Upper lobe of left lung (tissue), 6 donors: Measurements from ENCODE around the gene VRK2. TPM values are rescaled to one million over a fixed set of nuclear protein-coding genes. Genes with fewer than 3 reads are reported as not detected.
"Not testable (repeated sequence)": the region's sequence is repeated elsewhere in the genome, so short reads cannot be mapped to it uniquely, and the experiment has no call there.

Experiments used
- ATAC-seq, 2 donors: fragments of 200-7000 bp; cut with Tn5 transposase; one replicate each; pipeline ENCODE4 v1.9.1; 2022; ENCODE audit warnings: mild to moderate bottlenecking in 2 of 2, moderate library complexity in 2 of 2; ENCODE audit not compliant: low FRiP score in 2 of 2
- DNase-seq, 2 donors: peaks; one replicate each; pipeline ENCODE4 v3.0.0-alpha.2; 2019 to 2020
- H3K27ac ChIP-seq, 4 donors: fragments of 200-600 bp; sonication (generic); one replicate each; pipeline ENCODE4 v1.5.1; 2016 to 2019
- H3K27me3 ChIP-seq, 4 donors: fragments of 200-600 bp; sonication (generic); one replicate each; pipeline ENCODE4 v1.5.1; 2017 to 2019
- H3K36me3 ChIP-seq, 4 donors: fragments of 200-600 bp; sonication (generic); one replicate each; pipeline ENCODE4 v1.5.1; 2016 to 2019
- H3K4me1 ChIP-seq, 4 donors: fragments of 200-600 bp; sonication (generic); one replicate each; pipeline ENCODE4 v1.5.1; 2018 to 2019
- H3K4me3 ChIP-seq, 4 donors: fragments of 200-600 bp; sonication (generic); one replicate each; pipeline ENCODE4 v1.5.1; 2017 to 2019; ENCODE audit warnings: mild to moderate bottlenecking in 2 of 4, moderate library complexity in 1 of 4
- H3K9me3 ChIP-seq, 4 donors: fragments of 200-600 bp; sonication (generic); one replicate each; pipeline ENCODE4 v1.5.1; 2018 to 2019
- EP300 ChIP-seq, 4 donors: sonication (generic); formaldehyde crosslinking; IDR thresholded peaks; one replicate each; pipeline ENCODE4 v1.5.1; 2017; ENCODE audit warnings: antibody characterized with exemption in 4 of 4, control low read depth in 2 of 4
- POLR2A ChIP-seq, 4 donors: fragments of 450-650 bp; IDR thresholded peaks; one replicate each; pipeline ENCODE4 v1.5.1; 2016 to 2017; ENCODE audit warnings: antibody characterized with exemption in 4 of 4, mild to moderate bottlenecking in 2 of 4
- POLR2AphosphoS5 ChIP-seq, 2 donors: sonication (generic); formaldehyde crosslinking; IDR thresholded peaks; one replicate each; pipeline ENCODE4 v1.5.1; 2017; ENCODE audit warnings: antibody characterized with exemption in 2 of 2
- WGBS, 2 donors: methylation state at CpG; one replicate each; pipeline ENCODE4 v1.1.5; 2017 to 2018; 5-methylcytosine and 5-hydroxymethylcytosine counted together
- total RNA-seq, 6 donors: library from RNA; depleted of rRNA in 4 of 6; stranded (reverse); fragments of >200 nt in 4 of 6; gene quantifications; one replicate each; pipeline versions ENCODE4 v1.1.0 to v1.2.1, GENCODE V29; 2016 to 2021
- TF ChIP-seq, protein P1 (sequence below), 6 experiments: fragments of 450-650 bp in 4 of 6; fragments of 200-600 bp in 2 of 6; sonication (generic) in 2 of 6; IDR thresholded peaks; one replicate each; pipeline ENCODE4 v1.5.1; 2016 to 2019; ENCODE audit warnings: antibody characterized with exemption in 6 of 6
- donor health status: DM: no; HTN: no; CAD: no; lungs with moderate emphysema.
- donor health status: DM: no; HTN: yes; CAD: no; lungs with severe emphysema.

The VRK2 gene
- total RNA-seq, 6 donors from 2014 or later, result 15.6 to 28.1 (median 22.8) TPM

DNA sequence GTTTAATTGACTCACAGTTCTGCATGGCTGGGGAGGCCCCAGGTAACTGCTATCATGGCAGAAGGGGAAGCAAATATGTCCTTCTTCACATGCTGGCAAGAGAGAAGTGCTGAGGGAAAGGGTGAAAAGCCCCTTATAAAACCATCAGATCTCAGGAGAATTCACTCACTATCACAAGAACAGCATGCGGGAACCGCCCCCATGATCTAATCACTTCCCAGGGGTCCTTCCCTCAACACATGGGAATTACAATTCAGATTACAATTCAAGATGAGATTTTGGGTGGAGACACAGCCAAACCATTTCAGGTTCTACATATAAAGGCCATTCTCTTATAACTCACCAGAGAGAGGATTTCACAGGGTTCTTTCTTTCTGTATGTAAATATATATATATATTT is 62.9 kb downstream of the VRK2 start:
- no peak overlapping the region for H3K4me3 ChIP-seq
- H3K27me3 ChIP-seq, result no peaks in the 10 kb centered on the region
- no peak overlapping the region for H3K27ac ChIP-seq
- ATAC-seq, result no peak
- DNase-seq, result no peak
- WGBS, 2 donors, result 85 to 96% methylated on average over 2 of the region's 2 CpGs
- TF ChIP-seq POLR2A (IDR thresholded peaks at IDR 0.05) (no peak), EP300 (IDR thresholded peaks at IDR 0.05) (no peak), POLR2AphosphoS5 (IDR thresholded peaks at IDR 0.05) (no peak)
- TF ChIP-seq, protein P1, sequence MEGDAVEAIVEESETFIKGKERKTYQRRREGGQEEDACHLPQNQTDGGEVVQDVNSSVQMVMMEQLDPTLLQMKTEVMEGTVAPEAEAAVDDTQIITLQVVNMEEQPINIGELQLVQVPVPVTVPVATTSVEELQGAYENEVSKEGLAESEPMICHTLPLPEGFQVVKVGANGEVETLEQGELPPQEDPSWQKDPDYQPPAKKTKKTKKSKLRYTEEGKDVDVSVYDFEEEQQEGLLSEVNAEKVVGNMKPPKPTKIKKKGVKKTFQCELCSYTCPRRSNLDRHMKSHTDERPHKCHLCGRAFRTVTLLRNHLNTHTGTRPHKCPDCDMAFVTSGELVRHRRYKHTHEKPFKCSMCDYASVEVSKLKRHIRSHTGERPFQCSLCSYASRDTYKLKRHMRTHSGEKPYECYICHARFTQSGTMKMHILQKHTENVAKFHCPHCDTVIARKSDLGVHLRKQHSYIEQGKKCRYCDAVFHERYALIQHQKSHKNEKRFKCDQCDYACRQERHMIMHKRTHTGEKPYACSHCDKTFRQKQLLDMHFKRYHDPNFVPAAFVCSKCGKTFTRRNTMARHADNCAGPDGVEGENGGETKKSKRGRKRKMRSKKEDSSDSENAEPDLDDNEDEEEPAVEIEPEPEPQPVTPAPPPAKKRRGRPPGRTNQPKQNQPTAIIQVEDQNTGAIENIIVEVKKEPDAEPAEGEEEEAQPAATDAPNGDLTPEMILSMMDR (IDR thresholded peaks at IDR 0.05), result no peak
- peaks cover 0 to 10% (median 5%) of the 10 kb centered on the region in 4 donors for H3K4me1 ChIP-seq
- H3K36me3 ChIP-seq, result no peaks in the 10 kb centered on the region
- H3K9me3 ChIP-seq, result no peaks in the 10 kb centered on the region

- WGBS, 2 donors, result 95 to 97% methylated on average over 6 of the region's 6 CpGs
- Histone ChIP-seq H3K27ac (no peak overlapping the region), H3K36me3 (no peaks in the 10 kb centered on the region), H3K9me3 (no peaks in the 10 kb centered on the region), H3K4me3 (no peak overlapping the region), H3K27me3 (no peaks in the 10 kb centered on the region), H3K4me1 (peaks cover 0 to 10% (median 5%) of the 10 kb centered on the region in 4 donors)
- TF ChIP-seq EP300 (IDR thresholded peaks at IDR 0.05) (no peak), POLR2AphosphoS5 (IDR thresholded peaks at IDR 0.05) (no peak), POLR2A (IDR thresholded peaks at IDR 0.05) (no peak)
- TF ChIP-seq, protein P1 (IDR thresholded peaks at IDR 0.05), result no peak
- DNase-seq (no peak), ATAC-seq (no peak)
Measured at GRCh38 chr2:58110765-58111164, 64.2 kb downstream of the VRK2 start.

DNA sequence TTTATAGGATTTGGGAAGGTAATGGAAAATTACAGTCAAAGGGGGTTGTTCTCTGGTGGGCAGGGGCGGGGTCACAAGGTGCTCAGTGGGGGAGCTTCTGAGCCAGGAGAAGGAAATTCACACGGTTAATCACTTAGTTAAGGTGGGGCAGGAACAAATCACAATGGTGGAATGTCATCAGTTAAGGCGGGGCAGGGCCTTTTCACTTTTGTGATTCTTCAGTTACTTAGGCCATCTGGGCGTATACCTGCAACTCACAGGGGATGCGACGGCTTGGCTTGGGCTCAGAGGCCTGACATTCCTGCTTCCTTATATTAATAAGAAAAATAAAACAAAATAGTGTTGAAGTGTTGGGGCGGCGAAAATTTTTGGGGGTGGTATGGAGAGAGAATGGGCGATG is 67.0 kb downstream of the VRK2 start:
- not testable (repeated sequence) for H3K4me3 ChIP-seq, DNase-seq, H3K27me3 ChIP-seq, ATAC-seq, H3K36me3 ChIP-seq, H3K4me1 ChIP-seq, H3K9me3 ChIP-seq
- H3K27ac ChIP-seq, result peak overlapping the region in 2 of 4 donors; percentile 68 to 78
- 93% methylated on average over 9 of the region's 9 CpGs for WGBS, 2 donors

GRCh38 chr2:58120626-58121229 is 74.1 kb downstream of the VRK2 start:
- ATAC-seq, result no peak

GRCh38 chr2:58122040-58122439 is 75.4 kb downstream of the VRK2 start:
- H3K27ac ChIP-seq, result no peak overlapping the region
- H3K36me3 ChIP-seq, result peaks cover 0 to 6% (median 0%) of the 10 kb centered on the region in 4 donors
- no peaks in the 10 kb centered on the region for H3K27me3 ChIP-seq
- DNase-seq (no peak), ATAC-seq (no peak)
- WGBS, 2 donors, result 71 to 73% methylated on average over 3 of the region's 3 CpGs
- no peaks in the 10 kb centered on the region for H3K9me3 ChIP-seq
- no peak overlapping the region for H3K4me3 ChIP-seq
- no peaks in the 10 kb centered on the region for H3K4me1 ChIP-seq
- TF ChIP-seq, protein P1 (IDR thresholded peaks at IDR 0.05), result no peak
- no peak for TF ChIP-seq EP300 (IDR thresholded peaks at IDR 0.05)

More at GRCh38 chr2:58120626-58121229, 74.1 kb downstream of the VRK2 start:
- Histone ChIP-seq H3K27ac (no peak overlapping the region), H3K9me3 (no peaks in the 10 kb centered on the region), H3K4me3 (no peak overlapping the region), H3K36me3 (peaks cover 0 to 6% (median 0%) of the 10 kb centered on the region in 4 donors), H3K4me1 (no peaks in the 10 kb centered on the region), H3K27me3 (no peaks in the 10 kb centered on the region)
- TF ChIP-seq POLR2AphosphoS5 (IDR thresholded peaks at IDR 0.05), result no peak
- TF ChIP-seq, protein P1 (IDR thresholded peaks at IDR 0.05), result no peak
- no peak for TF ChIP-seq POLR2A (IDR thresholded peaks at IDR 0.05)
- no peak for TF ChIP-seq EP300 (IDR thresholded peaks at IDR 0.05)
- DNase-seq, result no peak
- WGBS, 2 donors, result 94 to 97% methylated on average over 5 of the region's 5 CpGs
